GM10266 (cell line): Measurements from ENCODE around the gene NIPSNAP2.

ENCODE experiments used
- DNase-seq: peaks from one replicate; pipeline ENCODE4 v3.0.0; 2012; ENCODE audit errors: extremely low spot score
- CTCF ChIP-seq: IDR thresholded peaks from 2 replicates; pipeline ENCODE4 v1.5.1; 2012; ENCODE audit warnings: mild to moderate bottlenecking, low read depth; ENCODE audit not compliant: control insufficient read depth, insufficient read depth; ENCODE audit errors: missing control alignments

The NIPSNAP2 gene

GRCh38 chr7:55965805-55966421 lies 1.5 kb downstream of the NIPSNAP2 start:
- DNase-seq, result no peak

GRCh38 chr7:55966851-55967250 lies 2.5 kb downstream of the NIPSNAP2 start:
- no peak for DNase-seq
- TF ChIP-seq CTCF, result no peak

More at GRCh38 chr7:55965805-55966421, 1.5 kb downstream of the NIPSNAP2 start:
- TF ChIP-seq CTCF, result no peak

- DNase-seq, result no peak
- TF ChIP-seq CTCF, result no peak
These were observed 5.0 kb downstream of the NIPSNAP2 start for GRCh38 chr7:55969391-55969790.

- TF ChIP-seq CTCF, result no peak
- DNase-seq, result no peak
These were observed 6.2 kb downstream of the NIPSNAP2 start for GRCh38 chr7:55970561-55970960.

- no peak for TF ChIP-seq CTCF
- DNase-seq, result no peak
These were observed 6.6 kb downstream of the NIPSNAP2 start for GRCh38 chr7:55970978-55971377.

- TF ChIP-seq CTCF, result no peak
- no peak for DNase-seq
These were observed 9.4 kb downstream of the NIPSNAP2 start for GRCh38 chr7:55973747-55974250.

- no peak for DNase-seq
- no peak for TF ChIP-seq CTCF
These were observed 11.7 kb downstream of the NIPSNAP2 start for GRCh38 chr7:55975988-55976633.
